ENCODE data around the gene SPON2.

The SPON2 gene

DNA sequence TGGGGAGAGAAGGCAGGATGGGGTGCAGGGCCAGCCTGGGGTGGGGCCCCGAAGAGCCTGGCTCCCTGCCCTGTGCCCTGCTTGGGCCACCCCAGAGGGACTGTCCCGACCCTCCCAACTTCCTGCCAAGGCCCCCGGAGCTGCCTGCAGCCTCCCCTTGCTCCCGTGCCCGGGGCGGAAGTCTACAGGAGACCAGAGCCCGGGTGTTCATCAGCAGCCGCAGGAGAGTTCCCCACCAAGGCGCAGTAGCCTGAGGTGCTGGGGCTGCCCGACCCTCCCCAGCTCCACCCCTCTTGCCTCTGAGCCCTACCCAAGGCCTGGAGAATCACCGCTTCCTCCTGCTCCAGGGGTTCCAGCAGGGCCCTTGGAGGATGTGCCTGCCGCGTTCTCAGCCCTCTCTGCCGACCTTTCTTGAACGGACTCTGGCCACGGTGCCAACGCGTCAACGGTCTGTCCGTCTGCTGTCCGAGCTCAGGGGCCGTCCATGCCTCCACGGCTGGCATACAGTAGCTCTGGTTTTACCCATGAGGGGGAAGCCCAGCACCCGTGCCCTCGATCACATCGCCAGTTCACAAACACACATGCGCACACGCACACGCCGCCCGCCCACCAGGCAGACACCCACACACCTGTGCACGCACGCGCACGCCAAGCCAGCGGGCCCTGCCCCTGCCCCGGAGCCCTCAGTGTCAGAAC, 36.0 kb upstream of the SPON2 start:
- no peak for DNase-seq (ENCODE audit: insufficient read length)
- no peak for FAIRE-seq
- TF ChIP-seq TAF1 (IDR thresholded peaks at IDR 0.05; ENCODE audit: borderline replicate concordance, low read depth, low read length): no peak
- no peak for TF ChIP-seq POLR2AphosphoS5 (IDR thresholded peaks at IDR 0.05; ENCODE audit: low read depth, low read length)
- TF ChIP-seq POLR2A (IDR thresholded peaks at IDR 0.05; ENCODE audit: low read depth, low read length): no peak

- FAIRE-seq: no peak
- no peak for DNase-seq (ENCODE audit: insufficient read length)
- TF ChIP-seq TAF1 (IDR thresholded peaks at IDR 0.05; ENCODE audit: borderline replicate concordance, low read depth, low read length) (no peak), POLR2A (IDR thresholded peaks at IDR 0.05; ENCODE audit: low read depth, low read length) (no peak), POLR2AphosphoS5 (IDR thresholded peaks at IDR 0.05; ENCODE audit: low read depth, low read length) (no peak)
These were observed 35.4 kb upstream of the SPON2 start for GRCh38 chr4:1207603-1208265.

GRCh38 chr4:1207157-1207470, 34.7 kb upstream of the SPON2 start:
- no peak for DNase-seq (ENCODE audit: insufficient read length)
- no peak for FAIRE-seq
- TF ChIP-seq TAF1 (IDR thresholded peaks at IDR 0.05; ENCODE audit: borderline replicate concordance, low read depth, low read length): no peak
- TF ChIP-seq POLR2AphosphoS5 (IDR thresholded peaks at IDR 0.05; ENCODE audit: low read depth, low read length): no peak

DNA sequence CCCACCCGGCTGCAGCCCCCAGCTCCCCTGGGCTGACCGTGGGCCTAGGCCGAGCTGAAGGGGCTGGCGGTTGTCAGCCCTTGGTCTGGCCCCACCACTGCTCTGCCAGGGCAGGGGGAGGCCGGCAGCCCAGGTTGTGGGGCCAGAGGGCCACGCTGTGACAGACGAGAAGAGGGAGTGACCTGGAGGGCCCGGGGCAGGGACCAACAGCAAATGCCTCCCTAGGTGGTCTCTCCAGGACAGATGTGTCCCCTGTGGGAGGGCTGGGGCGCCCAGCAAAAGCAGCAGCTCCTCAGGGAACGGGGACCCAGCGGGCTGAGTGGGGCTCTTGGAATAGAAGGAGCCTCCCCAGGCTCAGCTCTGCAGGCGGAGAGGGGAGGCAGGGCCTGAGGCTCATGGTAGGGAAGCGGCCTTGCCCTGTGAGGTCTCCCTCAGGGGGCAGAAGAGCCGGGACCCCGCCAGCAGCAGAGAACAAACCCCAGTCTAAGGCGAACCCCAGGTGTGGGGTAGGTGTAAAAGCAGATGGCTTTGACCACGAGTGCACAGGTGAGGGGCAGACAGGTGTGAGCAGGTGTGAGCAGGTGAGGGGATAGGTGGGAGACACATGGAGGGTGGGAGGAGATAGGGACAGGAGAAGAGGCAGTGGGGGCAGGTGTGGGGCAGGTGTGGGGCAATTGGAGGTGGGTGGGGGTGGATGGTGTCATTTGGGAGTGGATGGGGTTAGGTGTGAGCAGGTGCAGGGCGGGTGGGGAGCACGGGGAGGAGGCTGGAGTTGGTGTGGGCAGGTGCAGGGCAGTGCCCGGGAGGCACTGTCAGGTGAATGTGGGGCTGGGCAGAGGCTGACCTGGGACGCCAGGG, 34.1 kb upstream of the SPON2 start:
- TF ChIP-seq TAF1 (IDR thresholded peaks at IDR 0.05; ENCODE audit: borderline replicate concordance, low read depth, low read length) (no peak), POLR2AphosphoS5 (IDR thresholded peaks at IDR 0.05; ENCODE audit: low read depth, low read length) (no peak), POLR2A (IDR thresholded peaks at IDR 0.05; ENCODE audit: low read depth, low read length) (no peak)
- FAIRE-seq (no peak), DNase-seq (ENCODE audit: insufficient read length) (no peak)

- DNase-seq (ENCODE audit: insufficient read length) (peak; percentile 18), FAIRE-seq (no peak)
These were observed 33.4 kb upstream of the SPON2 start for GRCh38 chr4:1205586-1206298.

DNA sequence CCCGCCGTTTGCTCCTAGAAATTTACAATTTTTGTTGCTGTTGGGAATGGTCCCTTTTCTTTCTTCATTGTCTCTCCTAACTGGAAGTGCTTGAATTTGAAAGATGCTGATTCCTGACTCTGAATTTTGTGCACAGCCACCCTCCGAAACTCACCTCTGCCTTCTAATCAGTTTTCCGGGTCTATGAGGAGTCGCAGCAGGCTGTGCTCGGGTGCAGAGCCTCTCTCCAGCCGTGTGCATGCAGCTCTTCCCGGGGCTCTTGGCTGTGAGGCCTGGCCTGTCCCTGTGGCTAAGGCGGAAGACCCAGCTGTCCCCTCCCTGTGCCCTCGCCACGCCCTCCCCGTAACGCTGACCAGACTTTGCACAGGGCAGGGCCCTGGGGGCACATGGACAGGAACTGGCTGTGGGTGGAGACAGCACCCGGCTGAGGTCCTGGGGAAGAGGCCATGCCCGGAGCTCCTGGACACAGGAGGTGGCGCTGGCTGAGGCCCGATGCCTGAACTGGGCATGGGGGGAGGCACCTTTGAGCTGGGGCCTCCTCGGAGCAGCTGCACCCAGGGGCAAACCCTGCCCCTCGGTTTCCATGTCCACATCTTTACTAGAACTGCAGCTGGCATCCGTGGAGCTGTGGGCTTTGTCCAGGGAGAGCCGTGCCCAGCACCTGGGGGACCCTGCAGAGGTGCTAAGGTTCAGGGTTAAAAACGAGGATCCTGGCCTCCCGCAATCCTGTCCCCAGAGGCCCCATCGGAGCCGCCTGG, 32.6 kb upstream of the SPON2 start:
- FAIRE-seq (no peak), DNase-seq (ENCODE audit: insufficient read length) (no peak)
- TF ChIP-seq POLR2AphosphoS5 (IDR thresholded peaks at IDR 0.05; ENCODE audit: low read depth, low read length) (no peak), POLR2A (IDR thresholded peaks at IDR 0.05; ENCODE audit: low read depth, low read length) (no peak), TAF1 (IDR thresholded peaks at IDR 0.05; ENCODE audit: borderline replicate concordance, low read depth, low read length) (no peak)

More at GRCh38 chr4:1205586-1206298, 33.4 kb upstream of the SPON2 start:
- TF ChIP-seq POLR2AphosphoS5 (IDR thresholded peaks at IDR 0.05; ENCODE audit: low read depth, low read length) (no peak), POLR2A (IDR thresholded peaks at IDR 0.05; ENCODE audit: low read depth, low read length) (no peak), TAF1 (IDR thresholded peaks at IDR 0.05; ENCODE audit: borderline replicate concordance, low read depth, low read length) (no peak)

DNA sequence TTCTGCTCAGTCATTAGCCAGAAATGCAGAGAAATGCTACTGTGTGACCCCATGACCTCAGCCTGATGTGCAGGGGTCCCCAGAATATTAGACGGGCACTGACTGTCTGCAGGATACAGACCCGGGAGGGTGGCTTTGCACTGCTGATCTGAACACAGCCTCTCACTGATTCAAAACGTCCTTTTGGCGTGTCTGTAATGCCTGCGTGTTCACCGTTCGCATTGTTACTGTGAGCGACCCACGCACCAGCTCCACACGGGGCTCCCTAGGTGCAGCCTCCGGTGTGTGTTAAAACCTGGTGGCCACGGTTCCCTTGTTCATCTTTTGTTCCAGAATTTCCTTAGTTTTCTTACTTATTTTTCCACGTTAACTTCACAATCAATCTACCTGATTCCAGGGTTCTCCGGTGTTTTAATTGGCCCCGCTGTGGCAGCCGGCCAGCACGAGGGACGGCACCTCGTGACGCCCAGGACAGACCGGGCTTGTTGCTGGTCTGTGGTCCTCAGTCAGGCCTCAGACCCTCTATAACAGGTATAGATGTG, 32.0 kb upstream of the SPON2 start:
- DNase-seq (ENCODE audit: insufficient read length) (no peak), FAIRE-seq (no peak)
- TF ChIP-seq POLR2AphosphoS5 (IDR thresholded peaks at IDR 0.05; ENCODE audit: low read depth, low read length) (no peak), POLR2A (IDR thresholded peaks at IDR 0.05; ENCODE audit: low read depth, low read length) (no peak), TAF1 (IDR thresholded peaks at IDR 0.05; ENCODE audit: borderline replicate concordance, low read depth, low read length) (no peak)

DNA sequence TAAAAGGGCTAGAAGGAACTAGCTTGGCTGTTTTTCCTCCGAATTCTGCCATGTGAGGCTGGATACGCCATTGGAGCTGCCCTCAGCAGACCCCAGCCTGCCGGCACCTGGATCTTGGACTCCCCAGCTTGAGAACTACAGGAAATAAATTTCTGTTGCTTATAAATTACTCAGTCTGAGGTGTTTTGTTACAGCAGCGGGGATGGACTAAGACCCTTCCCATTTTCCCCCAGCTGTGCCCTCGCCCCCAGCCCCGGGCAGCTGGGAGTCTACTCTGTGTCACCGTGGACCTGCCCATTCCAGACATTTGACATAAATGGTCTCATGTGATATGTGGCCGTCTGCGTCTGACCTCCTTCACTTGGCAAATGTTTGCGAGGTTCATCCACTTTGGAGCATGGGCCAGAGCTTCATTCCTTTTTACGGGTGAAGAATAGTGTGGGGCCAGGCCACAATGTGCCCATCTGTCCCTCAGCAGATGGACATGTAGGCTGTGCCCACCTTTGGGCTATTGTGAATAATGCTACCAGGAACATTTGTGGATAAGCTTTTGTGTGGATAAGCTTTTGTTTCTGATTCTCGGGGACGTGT, 30.7 kb upstream of the SPON2 start:
- no peak for DNase-seq (ENCODE audit: insufficient read length)
- no peak for FAIRE-seq
- TF ChIP-seq TAF1 (IDR thresholded peaks at IDR 0.05; ENCODE audit: borderline replicate concordance, low read depth, low read length) (no peak), POLR2A (IDR thresholded peaks at IDR 0.05; ENCODE audit: low read depth, low read length) (no peak), POLR2AphosphoS5 (IDR thresholded peaks at IDR 0.05; ENCODE audit: low read depth, low read length) (no peak)

DNA sequence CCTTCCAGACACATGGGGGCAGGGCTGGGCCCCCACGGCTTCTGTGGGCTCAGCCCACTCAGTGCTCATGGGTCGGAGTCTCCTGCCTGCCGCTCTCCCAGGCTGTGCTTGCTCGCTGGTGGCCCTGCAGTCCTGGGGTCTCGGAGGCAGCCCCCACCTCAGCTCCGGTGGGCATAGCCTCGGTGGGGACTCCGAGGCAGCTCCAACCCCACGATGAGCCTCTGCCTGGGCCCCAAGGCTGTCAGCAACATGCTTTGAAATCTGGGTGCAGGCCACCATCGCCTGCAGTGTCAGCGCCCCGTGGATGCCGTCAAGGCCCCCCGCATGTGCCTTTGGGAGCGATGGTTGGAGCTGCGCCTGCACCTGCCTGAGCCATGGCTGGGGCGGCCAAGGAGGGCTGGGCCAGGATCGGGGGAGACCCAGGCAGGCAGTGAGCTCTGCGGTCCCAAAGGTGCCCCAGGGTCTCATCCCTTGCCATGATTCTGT, 30.2 kb upstream of the SPON2 start:
- TF ChIP-seq POLR2A (IDR thresholded peaks at IDR 0.05; ENCODE audit: low read depth, low read length): no peak
- FAIRE-seq (no peak), DNase-seq (ENCODE audit: insufficient read length) (peak; percentile 6)

DNA sequence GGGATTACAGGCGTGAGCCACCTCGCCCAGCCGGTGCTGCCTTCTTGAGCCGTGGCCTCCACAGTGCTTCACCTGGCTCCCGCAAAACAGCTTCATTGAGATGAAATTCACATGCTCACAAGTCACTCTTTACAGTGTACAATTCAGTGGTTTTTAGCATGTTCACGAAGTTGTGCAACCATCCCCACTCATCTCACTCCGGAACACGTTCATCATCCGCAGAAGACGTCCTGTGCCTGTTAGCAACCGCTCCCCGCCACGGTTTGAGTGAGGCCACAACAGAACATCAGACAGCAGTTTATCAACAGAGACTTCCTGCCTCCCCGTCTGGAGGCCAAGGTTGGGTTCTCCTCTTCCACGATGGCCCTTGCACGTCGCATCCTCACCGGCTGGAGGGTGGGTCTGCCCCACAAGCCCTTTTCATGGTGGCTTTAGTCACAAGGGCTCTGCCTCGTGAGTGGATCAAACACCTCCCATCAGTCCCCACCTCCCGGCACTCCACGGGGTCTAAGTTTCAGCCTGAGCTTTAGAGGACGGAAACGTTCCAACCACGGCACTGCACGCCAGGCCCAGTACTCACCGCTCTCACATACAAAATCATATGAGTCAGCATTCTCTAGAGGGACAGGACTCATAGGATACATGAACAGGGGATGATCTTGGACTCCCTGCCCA, 29.6 kb upstream of the SPON2 start:
- FAIRE-seq: peak; percentile 97
- TF ChIP-seq POLR2AphosphoS5 (IDR thresholded peaks at IDR 0.05; ENCODE audit: low read depth, low read length) (no peak), TAF1 (IDR thresholded peaks at IDR 0.05; ENCODE audit: borderline replicate concordance, low read depth, low read length) (no peak), POLR2A (IDR thresholded peaks at IDR 0.05; ENCODE audit: low read depth, low read length) (peak; percentile 37; the same call in 1 of the 2 replicates)
- peak; percentile 67 for DNase-seq (ENCODE audit: insufficient read length)

Data from GM12892 (cell line).